SJSA1 (cell line): ENCODE measurements around the gene LSR. TPM values are rescaled to one million over a fixed set of nuclear protein-coding genes. Genes with fewer than 3 reads are reported as not detected.
"Not testable (repeated sequence)": the region's sequence is repeated elsewhere in the genome, so short reads cannot be mapped to it uniquely, and the experiment has no call there.

Source experiments
- DNase-seq, 2 experiments: peaks; one replicate each; pipeline ENCODE4 v3.0.0-alpha.2; 2015 to 2020; ENCODE audit warnings: low spot score in 2 of 2, low read depth in 1 of 2
- H3K27ac ChIP-seq: fragments of 250-450 bp; sonication (Bioruptor Pico); 2 replicates; pipeline ENCODE4 v1.5.1; 2020; ENCODE audit warnings: mild to moderate bottlenecking, moderate library complexity
- H3K27me3 ChIP-seq: fragments of 250-450 bp; sonication (Bioruptor Pico); replicated peaks from 2 replicates; pipeline ENCODE4 v1.5.1; 2020; ENCODE audit warnings: mild to moderate bottlenecking, moderate library complexity
- H3K36me3 ChIP-seq: fragments of 250-450 bp; sonication (Bioruptor Pico); 2 replicates; pipeline ENCODE4 v1.5.1; 2020; ENCODE audit warnings: mild to moderate bottlenecking
- H3K4me1 ChIP-seq: fragments of 250-450 bp; sonication (Bioruptor Pico); replicated peaks from 2 replicates; pipeline ENCODE4 v1.6.1; 2021; ENCODE audit warnings: mild to moderate bottlenecking
- H3K4me3 ChIP-seq: fragments of 250-450 bp; sonication (Bioruptor Pico); 2 replicates; pipeline ENCODE4 v1.5.1; 2020; ENCODE audit warnings: mild to moderate bottlenecking
- H3K9me3 ChIP-seq: fragments of 250-450 bp; sonication (Bioruptor Pico); replicated peaks from 2 replicates; pipeline ENCODE4 v1.5.1; 2020; ENCODE audit warnings: mild to moderate bottlenecking
- total RNA-seq: library from RNA; depleted of rRNA; stranded (reverse); fragments of >200 nt; shearing (Covaris generic); gene quantifications from 2 replicates; pipeline ENCODE4 v1.2.3, GENCODE V29; 2014

The LSR gene
- total RNA-seq, 1 experiment from 2014 or later = 2.0 TPM

GRCh38 chr19:35272122-35272719 lies 23.4 kb downstream of the LSR start:
- no peaks in the 10 kb centered on the region for H3K27me3 ChIP-seq
- H3K36me3 ChIP-seq = peaks cover 46% of the 10 kb centered on the region
- H3K27ac ChIP-seq = no peak overlapping the region
- no peaks in the 10 kb centered on the region for H3K9me3 ChIP-seq
- H3K4me3 ChIP-seq = no peak overlapping the region
- DNase-seq = no peak
- H3K4me1 ChIP-seq = peaks cover 10% of the 10 kb centered on the region

GRCh38 chr19:35272954-35273649 lies 24.3 kb downstream of the LSR start:
- DNase-seq = no peak
- Histone ChIP-seq H3K4me3 (no peak overlapping the region), H3K27me3 (no peaks in the 10 kb centered on the region), H3K4me1 (peaks cover 7% of the 10 kb centered on the region), H3K27ac (no peak overlapping the region), H3K9me3 (no peaks in the 10 kb centered on the region), H3K36me3 (peaks cover 44% of the 10 kb centered on the region)

- no peak for DNase-seq
- no peak overlapping the region for H3K4me3 ChIP-seq
- no peaks in the 10 kb centered on the region for H3K27me3 ChIP-seq
- peaks cover 48% of the 10 kb centered on the region for H3K36me3 ChIP-seq
- H3K27ac ChIP-seq = no peak overlapping the region
- peaks cover 7% of the 10 kb centered on the region for H3K4me1 ChIP-seq
- H3K9me3 ChIP-seq = no peaks in the 10 kb centered on the region
Observed at GRCh38 chr19:35273686-35274259, 25.0 kb downstream of the LSR start.

GRCh38 chr19:35274323-35274722 lies 25.5 kb downstream of the LSR start:
- Histone ChIP-seq H3K4me1 (peaks cover 7% of the 10 kb centered on the region), H3K27ac (no peak overlapping the region), H3K9me3 (no peaks in the 10 kb centered on the region), H3K27me3 (no peaks in the 10 kb centered on the region), H3K36me3 (peaks cover 53% of the 10 kb centered on the region), H3K4me3 (no peak overlapping the region)
- DNase-seq = no peak

GRCh38 chr19:35276706-35277281 lies 28.0 kb downstream of the LSR start:
- Histone ChIP-seq H3K36me3 (peaks cover 33% of the 10 kb centered on the region), H3K27me3 (no peaks in the 10 kb centered on the region), H3K9me3 (no peaks in the 10 kb centered on the region), H3K4me3 (no peak overlapping the region), H3K4me1 (no peaks in the 10 kb centered on the region), H3K27ac (no peak overlapping the region)
- DNase-seq = no peak

GRCh38 chr19:35278578-35279284 lies 29.9 kb downstream of the LSR start:
- Histone ChIP-seq H3K27me3 (no peaks in the 10 kb centered on the region), H3K27ac (no peak overlapping the region), H3K4me1 (no peaks in the 10 kb centered on the region), H3K36me3 (peaks cover 19% of the 10 kb centered on the region), H3K4me3 (no peak overlapping the region), H3K9me3 (no peaks in the 10 kb centered on the region)
- no peak for DNase-seq

GRCh38 chr19:35279374-35279773 lies 30.6 kb downstream of the LSR start:
- no peak overlapping the region for H3K4me3 ChIP-seq
- no peak for DNase-seq
- H3K36me3 ChIP-seq = peaks cover 18% of the 10 kb centered on the region
- H3K9me3 ChIP-seq = no peaks in the 10 kb centered on the region
- no peaks in the 10 kb centered on the region for H3K27me3 ChIP-seq
- H3K27ac ChIP-seq = no peak overlapping the region
- H3K4me1 ChIP-seq = no peaks in the 10 kb centered on the region

GRCh38 chr19:35279985-35280821 lies 31.4 kb downstream of the LSR start:
- peaks cover 18% of the 10 kb centered on the region for H3K36me3 ChIP-seq
- H3K9me3 ChIP-seq = no peaks in the 10 kb centered on the region
- no peaks in the 10 kb centered on the region for H3K27me3 ChIP-seq
- no peak overlapping the region for H3K4me3 ChIP-seq
- no peak for DNase-seq
- H3K4me1 ChIP-seq = no peaks in the 10 kb centered on the region
- no peak overlapping the region for H3K27ac ChIP-seq

- no peaks in the 10 kb centered on the region for H3K27me3 ChIP-seq
- H3K27ac ChIP-seq = no peak overlapping the region
- no peak overlapping the region for H3K4me3 ChIP-seq
- no peaks in the 10 kb centered on the region for H3K9me3 ChIP-seq
- H3K4me1 ChIP-seq = no peaks in the 10 kb centered on the region
- peaks cover 16% of the 10 kb centered on the region for H3K36me3 ChIP-seq
- DNase-seq = no peak
Observed at GRCh38 chr19:35281303-35281702, 32.5 kb downstream of the LSR start.

- no peaks in the 10 kb centered on the region for H3K4me1 ChIP-seq
- no peak overlapping the region for H3K4me3 ChIP-seq
- no peaks in the 10 kb centered on the region; the same call in 1 of the 2 replicates for H3K36me3 ChIP-seq
- no peak for DNase-seq
- no peaks in the 10 kb centered on the region for H3K9me3 ChIP-seq
- H3K27me3 ChIP-seq = no peaks in the 10 kb centered on the region
- no peak overlapping the region for H3K27ac ChIP-seq
Observed at GRCh38 chr19:35284153-35285094, 35.6 kb downstream of the LSR start.

- Histone ChIP-seq H3K27ac (no peak overlapping the region), H3K9me3 (no peaks in the 10 kb centered on the region), H3K27me3 (no peaks in the 10 kb centered on the region), H3K4me3 (no peak overlapping the region), H3K36me3 (no peaks in the 10 kb centered on the region), H3K4me1 (no peaks in the 10 kb centered on the region)
- no peak for DNase-seq
Observed at GRCh38 chr19:35285095-35285449, 36.3 kb downstream of the LSR start.

- not testable (repeated sequence) for DNase-seq
Observed at GRCh38 chr19:35285465-35285864, 36.7 kb downstream of the LSR start.

More at GRCh38 chr19:35285465-35285864, 36.7 kb downstream of the LSR start:
- not testable (repeated sequence) for H3K36me3 ChIP-seq, H3K27me3 ChIP-seq, H3K27ac ChIP-seq, H3K4me3 ChIP-seq, H3K9me3 ChIP-seq, H3K4me1 ChIP-seq
